ENCODE results near the gene TAF10.

Gene TAF10

GRCh38 chr11:6622261-6623171, 10.5 kb upstream of the TAF10 start:
- no peak overlapping the region for H3K4me3 ChIP-seq (ENCODE audit: low read length in 2 of 2)
- peaks cover 22% of the 10 kb centered on the region for H3K4me1 ChIP-seq (ENCODE audit: control insufficient read depth, insufficient read depth, low read length)
- no peak overlapping the region for H3K27ac ChIP-seq (ENCODE audit: low read length)
- no peaks in the 10 kb centered on the region for H3K27me3 ChIP-seq (ENCODE audit: control insufficient read depth in 1 of 2, insufficient read depth in 2 of 2, low read length in 2 of 2)
- H3K36me3 ChIP-seq (ENCODE audit: control insufficient read depth in 2 of 2, insufficient read depth in 2 of 2, low read length in 2 of 2) = peaks cover 34 to 40% of the 10 kb centered on the region in 2 donors
- no peak overlapping the region for H3K9ac ChIP-seq (ENCODE audit: low read length in 2 of 2)
- H3K9me3 ChIP-seq (ENCODE audit: control insufficient read depth in 2 of 2, low read length in 2 of 2) = no peaks in the 10 kb centered on the region

GRCh38 chr11:6621711-6622211, 9.7 kb upstream of the TAF10 start:
- no peak overlapping the region for H3K9ac ChIP-seq (ENCODE audit: low read length in 2 of 2)
- no peaks in the 10 kb centered on the region for H3K9me3 ChIP-seq (ENCODE audit: control insufficient read depth in 2 of 2, low read length in 2 of 2)
- H3K27ac ChIP-seq (ENCODE audit: low read length) = no peak overlapping the region
- H3K27me3 ChIP-seq (ENCODE audit: control insufficient read depth in 1 of 2, insufficient read depth in 2 of 2, low read length in 2 of 2) = no peaks in the 10 kb centered on the region
- peaks cover 29% of the 10 kb centered on the region for H3K4me1 ChIP-seq (ENCODE audit: control insufficient read depth, insufficient read depth, low read length)
- H3K4me3 ChIP-seq (ENCODE audit: low read length in 2 of 2) = no peak overlapping the region
- H3K36me3 ChIP-seq (ENCODE audit: control insufficient read depth in 2 of 2, insufficient read depth in 2 of 2, low read length in 2 of 2) = peaks cover 28 to 36% of the 10 kb centered on the region in 2 donors

- no peaks in the 10 kb centered on the region for H3K9me3 ChIP-seq (ENCODE audit: control insufficient read depth in 2 of 2, low read length in 2 of 2)
- H3K36me3 ChIP-seq (ENCODE audit: control insufficient read depth in 2 of 2, insufficient read depth in 2 of 2, low read length in 2 of 2) = peaks cover 28 to 34% of the 10 kb centered on the region in 2 donors
- H3K9ac ChIP-seq (ENCODE audit: low read length in 2 of 2) = no peak overlapping the region
- no peak overlapping the region for H3K4me3 ChIP-seq (ENCODE audit: low read length in 2 of 2)
- no peak overlapping the region for H3K27ac ChIP-seq (ENCODE audit: low read length)
- no peaks in the 10 kb centered on the region for H3K27me3 ChIP-seq (ENCODE audit: control insufficient read depth in 1 of 2, insufficient read depth in 2 of 2, low read length in 2 of 2)
- H3K4me1 ChIP-seq (ENCODE audit: control insufficient read depth, insufficient read depth, low read length) = peaks cover 29% of the 10 kb centered on the region
Measured at GRCh38 chr11:6620636-6621035, 8.6 kb upstream of the TAF10 start.

GRCh38 chr11:6619004-6619745, 7.2 kb upstream of the TAF10 start, which contains the start of gene TPP1:
TPP1 (minus strand) TSS chr11:6619422; CDS start chr11:6619400, 22 bp downstream.
- peak within 1 kb of the TSS; percentile 98 to 100 for H3K4me3 ChIP-seq (ENCODE audit: low read length in 2 of 2)
- H3K27me3 ChIP-seq (ENCODE audit: control insufficient read depth in 1 of 2, insufficient read depth in 2 of 2, low read length in 2 of 2) = no peaks in the 10 kb centered on the region
- H3K4me1 ChIP-seq (ENCODE audit: control insufficient read depth, insufficient read depth, low read length) = peaks cover 29% of the 10 kb centered on the region
- peak within 1 kb of the TSS; percentile 94 to 97 for H3K9ac ChIP-seq (ENCODE audit: low read length in 2 of 2)
- no peaks in the 10 kb centered on the region for H3K9me3 ChIP-seq (ENCODE audit: control insufficient read depth in 2 of 2, low read length in 2 of 2)
- peaks cover 24 to 31% of the 10 kb centered on the region in 2 donors for H3K36me3 ChIP-seq (ENCODE audit: control insufficient read depth in 2 of 2, insufficient read depth in 2 of 2, low read length in 2 of 2)
- H3K27ac ChIP-seq (ENCODE audit: low read length) = peak within 1 kb of the TSS; percentile 93

DNA sequence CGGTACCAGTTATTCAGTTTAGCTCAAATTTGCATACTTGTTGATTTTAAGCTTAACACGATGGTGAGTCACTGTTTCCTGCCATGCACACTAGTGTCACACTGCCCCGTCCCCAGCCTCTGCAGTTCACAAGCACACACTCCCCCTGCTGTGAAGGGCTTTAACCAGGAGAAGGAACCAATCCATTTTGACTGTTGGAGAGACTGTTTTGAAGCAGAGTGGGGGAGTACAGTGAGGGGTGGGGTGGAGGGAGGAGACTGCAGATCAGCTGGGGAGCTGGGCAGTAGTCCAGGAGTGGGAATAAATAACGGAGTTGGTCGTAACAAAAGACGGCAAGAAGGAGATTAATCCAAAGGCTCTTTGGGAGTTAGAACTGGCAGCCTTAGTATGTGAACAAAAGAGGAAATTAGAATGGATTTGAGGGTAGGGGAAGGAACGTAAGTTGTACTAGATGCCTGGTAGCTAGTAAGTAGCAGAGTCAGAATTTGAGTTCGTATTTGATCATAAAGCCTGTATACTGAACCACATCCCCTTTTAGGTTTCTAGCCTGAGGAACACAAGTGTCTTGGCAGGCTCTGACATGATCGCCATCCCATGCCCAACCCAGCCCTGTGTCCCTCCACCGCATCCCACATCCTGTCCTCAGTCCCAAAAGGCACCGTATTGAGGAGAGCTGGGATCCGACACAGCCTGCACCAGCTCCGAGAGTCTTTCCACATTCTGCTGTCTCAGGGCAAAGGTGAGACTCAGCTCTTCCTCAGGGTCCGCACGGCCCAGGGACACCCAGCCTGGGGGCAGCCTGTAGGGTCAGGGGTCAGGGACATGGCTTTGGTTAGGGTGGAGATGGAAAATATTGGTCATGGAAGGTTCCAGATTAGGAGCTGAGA, 6.3 kb upstream of the TAF10 start:
- Histone ChIP-seq H3K27me3 (ENCODE audit: control insufficient read depth in 1 of 2, insufficient read depth in 2 of 2, low read length in 2 of 2) (no peaks in the 10 kb centered on the region), H3K9me3 (ENCODE audit: control insufficient read depth in 2 of 2, low read length in 2 of 2) (no peaks in the 10 kb centered on the region), H3K9ac (ENCODE audit: low read length in 2 of 2) (peak overlapping the region; percentile 94 to 97), H3K4me1 (ENCODE audit: control insufficient read depth, insufficient read depth, low read length) (peaks cover 32% of the 10 kb centered on the region), H3K4me3 (ENCODE audit: low read length in 2 of 2) (peak overlapping the region; percentile 98 to 100), H3K27ac (ENCODE audit: low read length) (peak overlapping the region; percentile 93), H3K36me3 (ENCODE audit: control insufficient read depth in 2 of 2, insufficient read depth in 2 of 2, low read length in 2 of 2) (peaks cover 22 to 27% of the 10 kb centered on the region in 2 donors)

DNA sequence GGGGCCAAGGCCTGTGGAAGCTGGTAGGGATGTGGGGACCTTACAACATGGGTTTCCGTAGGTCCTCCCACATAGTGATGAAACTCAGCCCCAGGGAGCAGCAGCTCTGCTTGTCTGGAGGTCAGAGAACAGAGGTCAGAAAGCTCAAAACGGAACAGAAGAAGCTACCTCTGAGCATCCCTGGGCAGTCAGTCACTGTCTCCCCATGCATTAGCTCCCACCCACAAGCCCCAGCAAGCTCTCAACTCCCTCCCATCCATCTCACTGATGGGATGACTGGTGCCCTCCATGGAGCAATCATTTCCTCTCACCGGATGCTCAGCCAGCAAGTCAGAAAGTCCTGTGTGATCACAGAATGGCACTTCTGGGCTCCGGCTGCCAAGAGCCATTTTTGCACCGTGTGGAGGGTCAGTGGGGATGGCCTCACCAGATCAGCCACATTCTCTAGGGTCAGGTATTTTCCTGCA, 5.3 kb upstream of the TAF10 start:
- H3K9me3 ChIP-seq (ENCODE audit: control insufficient read depth in 2 of 2, low read length in 2 of 2) = no peaks in the 10 kb centered on the region
- H3K36me3 ChIP-seq (ENCODE audit: control insufficient read depth in 2 of 2, insufficient read depth in 2 of 2, low read length in 2 of 2) = peaks cover 22 to 23% of the 10 kb centered on the region in 2 donors
- no peaks in the 10 kb centered on the region for H3K27me3 ChIP-seq (ENCODE audit: control insufficient read depth in 1 of 2, insufficient read depth in 2 of 2, low read length in 2 of 2)
- peak overlapping the region; percentile 31 for H3K27ac ChIP-seq (ENCODE audit: low read length)
- H3K4me1 ChIP-seq (ENCODE audit: control insufficient read depth, insufficient read depth, low read length) = peaks cover 42% of the 10 kb centered on the region
- peak overlapping the region in 1 of 2 donors; percentile 100 for H3K4me3 ChIP-seq (ENCODE audit: low read length in 2 of 2)
- peak overlapping the region in 1 of 2 donors; percentile 36 for H3K9ac ChIP-seq (ENCODE audit: low read length in 2 of 2)

GRCh38 chr11:6616596-6617250, 4.7 kb upstream of the TAF10 start:
- peak overlapping the region; percentile 31 for H3K27ac ChIP-seq (ENCODE audit: low read length)
- no peak overlapping the region for H3K9ac ChIP-seq (ENCODE audit: low read length in 2 of 2)
- no peak overlapping the region for H3K4me3 ChIP-seq (ENCODE audit: low read length in 2 of 2)
- H3K36me3 ChIP-seq (ENCODE audit: control insufficient read depth in 2 of 2, insufficient read depth in 2 of 2, low read length in 2 of 2) = peaks cover 22 to 23% of the 10 kb centered on the region in 2 donors
- peaks cover 45% of the 10 kb centered on the region for H3K4me1 ChIP-seq (ENCODE audit: control insufficient read depth, insufficient read depth, low read length)
- no peaks in the 10 kb centered on the region for H3K9me3 ChIP-seq (ENCODE audit: control insufficient read depth in 2 of 2, low read length in 2 of 2)
- H3K27me3 ChIP-seq (ENCODE audit: control insufficient read depth in 1 of 2, insufficient read depth in 2 of 2, low read length in 2 of 2) = no peaks in the 10 kb centered on the region

GRCh38 chr11:6615882-6616585, 4.0 kb upstream of the TAF10 start:
- Histone ChIP-seq H3K4me1 (ENCODE audit: control insufficient read depth, insufficient read depth, low read length) (peaks cover 52% of the 10 kb centered on the region), H3K27ac (ENCODE audit: low read length) (peak overlapping the region; percentile 37), H3K4me3 (ENCODE audit: low read length in 2 of 2) (no peak overlapping the region)

GRCh38 chr11:6615046-6615445, 3.0 kb upstream of the TAF10 start:
- Histone ChIP-seq H3K36me3 (ENCODE audit: control insufficient read depth in 2 of 2, insufficient read depth in 2 of 2, low read length in 2 of 2) (peaks cover 35 to 36% of the 10 kb centered on the region in 2 donors), H3K4me3 (ENCODE audit: low read length in 2 of 2) (no peak overlapping the region), H3K27ac (ENCODE audit: low read length) (peak overlapping the region; percentile 100), H3K9me3 (ENCODE audit: control insufficient read depth in 2 of 2, low read length in 2 of 2) (no peaks in the 10 kb centered on the region), H3K27me3 (ENCODE audit: control insufficient read depth in 1 of 2, insufficient read depth in 2 of 2, low read length in 2 of 2) (no peaks in the 10 kb centered on the region), H3K9ac (ENCODE audit: low read length in 2 of 2) (no peak overlapping the region), H3K4me1 (ENCODE audit: control insufficient read depth, insufficient read depth, low read length) (peaks cover 62% of the 10 kb centered on the region)

More at GRCh38 chr11:6615882-6616585, 4.0 kb upstream of the TAF10 start:
- Histone ChIP-seq H3K9ac (ENCODE audit: low read length in 2 of 2) (no peak overlapping the region), H3K9me3 (ENCODE audit: control insufficient read depth in 2 of 2, low read length in 2 of 2) (no peaks in the 10 kb centered on the region), H3K27me3 (ENCODE audit: control insufficient read depth in 1 of 2, insufficient read depth in 2 of 2, low read length in 2 of 2) (no peaks in the 10 kb centered on the region), H3K36me3 (ENCODE audit: control insufficient read depth in 2 of 2, insufficient read depth in 2 of 2, low read length in 2 of 2) (peaks cover 25 to 26% of the 10 kb centered on the region in 2 donors)

Data from stomach smooth muscle (tissue), 2 donors.